GM18508 (cell line): ENCODE data around the gene MVB12A.

Experiments used
- ATAC-seq: cut with Tn5 transposase; IDR thresholded peaks from one replicate; pipeline ENCODE4 v1.9.1; 2021; ENCODE audit warnings: moderate number of reproducible peaks; ENCODE audit not compliant: insufficient read depth, unreplicated experiment

MVB12A gene

GRCh38 chr19:17404621-17405249 is 15.1 kb upstream of the MVB12A start:
- ATAC-seq = peak; percentile 3

- ATAC-seq = peak; percentile 62
These were observed 14.4 kb upstream of the MVB12A start, which contains the start of gene BST2 for GRCh38 chr19:17405250-17406045. Gene BST2, minus strand, starts transcription at chr19:17405630. Its CDS starts 55 bp downstream, at chr19:17405575.

DNA sequence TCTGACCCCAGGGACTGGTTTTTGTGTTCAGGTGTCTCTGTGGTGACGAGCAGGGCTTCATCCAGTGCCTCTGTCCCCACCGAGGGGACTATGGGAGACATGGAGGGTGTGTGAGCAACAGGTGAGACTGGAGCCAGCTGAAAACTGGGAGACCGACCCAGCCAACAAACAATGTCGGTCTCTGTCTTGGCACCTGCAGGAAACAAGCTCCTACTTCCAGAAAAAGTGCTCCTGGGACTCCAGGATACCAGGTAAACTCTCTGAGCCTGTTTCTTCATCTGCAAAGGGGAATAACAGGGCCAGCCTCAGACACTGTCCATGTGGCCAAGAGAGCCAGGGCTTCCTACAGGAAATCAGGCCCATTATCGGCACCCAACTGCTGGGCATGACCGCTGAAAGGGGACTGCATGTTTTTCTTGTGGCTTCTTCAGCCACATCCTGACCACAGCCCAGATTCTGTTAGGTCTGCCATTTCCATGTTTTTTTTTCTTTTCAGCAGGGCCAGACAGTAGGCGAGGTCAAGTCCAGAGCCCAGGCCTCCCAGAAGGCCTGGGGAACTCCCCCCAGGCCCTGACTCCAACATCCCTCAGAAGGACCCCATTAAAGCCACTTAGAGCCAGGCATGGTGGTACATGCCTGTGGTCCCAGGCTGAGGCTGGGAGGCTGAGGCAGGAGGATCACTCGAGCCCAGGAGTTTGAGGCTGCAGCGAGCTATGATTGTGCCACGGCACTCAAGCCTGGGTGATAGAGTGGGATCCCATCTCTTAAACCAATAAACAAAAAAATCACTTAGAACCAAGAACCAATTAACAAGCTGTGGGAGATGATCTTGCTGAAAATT is 13.6 kb upstream of the MVB12A start:
- no peak for ATAC-seq

DNA sequence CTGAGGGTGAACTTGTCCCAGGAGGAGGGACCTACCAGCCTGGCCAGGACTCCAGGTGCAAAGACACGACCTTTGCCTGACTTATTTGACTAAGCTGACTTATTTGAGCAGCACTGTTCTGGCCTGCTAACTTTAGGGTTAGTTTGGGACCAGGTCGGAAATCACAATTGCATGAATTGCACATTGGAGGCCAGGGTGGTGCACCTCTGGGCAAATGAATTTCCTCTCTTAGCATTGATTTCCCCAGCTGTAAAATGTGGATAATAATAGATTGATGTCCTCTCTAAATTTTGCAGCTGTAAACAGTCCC is 13.0 kb upstream of the MVB12A start:
- ATAC-seq = no peak

- no peak for ATAC-seq
These were observed 9.9 kb upstream of the MVB12A start for GRCh38 chr19:17409990-17410389.

- ATAC-seq = no peak
These were observed 8.0 kb upstream of the MVB12A start for GRCh38 chr19:17411801-17412200.

DNA sequence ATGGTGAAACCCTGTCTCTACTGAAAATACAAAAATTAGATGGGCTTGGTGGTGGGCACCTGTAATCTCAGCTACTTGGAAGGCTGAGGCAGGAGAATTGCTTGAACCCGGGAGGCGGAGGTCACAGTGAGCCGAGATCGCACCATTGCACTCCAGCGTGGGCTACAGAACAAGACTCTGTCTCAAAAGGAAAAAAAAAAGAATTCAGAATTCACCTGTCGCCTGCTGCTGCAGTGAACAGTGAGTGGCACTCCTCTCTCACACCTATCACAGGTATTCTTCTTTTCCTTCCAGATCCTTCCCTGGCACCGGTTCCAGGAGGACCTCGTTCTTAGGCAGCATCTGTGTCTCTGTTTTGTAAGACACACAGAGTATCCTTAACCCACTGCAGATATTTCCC is 5.8 kb upstream of the MVB12A start:
- no peak for ATAC-seq

GRCh38 chr19:17415121-17415520 is 4.7 kb upstream of the MVB12A start:
- no peak for ATAC-seq

GRCh38 chr19:17418710-17419109 is 1.1 kb upstream of the MVB12A start:
- no peak for ATAC-seq

DNA sequence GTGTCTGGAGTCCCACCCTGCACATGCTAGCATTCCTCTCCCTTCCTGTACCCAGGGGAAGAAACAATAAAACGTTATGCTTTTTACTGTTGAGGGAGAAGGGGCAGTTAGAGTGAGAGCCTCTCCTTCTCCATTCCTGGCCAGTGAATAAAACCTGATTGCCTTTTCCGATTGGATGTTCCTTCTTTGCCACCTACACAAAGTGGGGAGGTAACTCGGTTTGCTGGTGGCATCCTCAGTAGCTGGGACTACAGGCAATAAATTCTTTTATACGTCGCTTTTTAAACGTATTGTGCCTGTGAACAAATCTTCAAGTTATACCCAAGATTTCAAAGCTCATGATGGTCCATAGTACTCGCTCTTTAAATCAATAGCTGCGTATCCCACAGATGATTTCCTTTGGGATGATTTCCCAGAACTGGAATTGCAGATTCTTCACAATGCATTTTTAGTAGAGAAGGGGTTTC is 660 bp upstream of the MVB12A start:
- no peak for ATAC-seq

DNA sequence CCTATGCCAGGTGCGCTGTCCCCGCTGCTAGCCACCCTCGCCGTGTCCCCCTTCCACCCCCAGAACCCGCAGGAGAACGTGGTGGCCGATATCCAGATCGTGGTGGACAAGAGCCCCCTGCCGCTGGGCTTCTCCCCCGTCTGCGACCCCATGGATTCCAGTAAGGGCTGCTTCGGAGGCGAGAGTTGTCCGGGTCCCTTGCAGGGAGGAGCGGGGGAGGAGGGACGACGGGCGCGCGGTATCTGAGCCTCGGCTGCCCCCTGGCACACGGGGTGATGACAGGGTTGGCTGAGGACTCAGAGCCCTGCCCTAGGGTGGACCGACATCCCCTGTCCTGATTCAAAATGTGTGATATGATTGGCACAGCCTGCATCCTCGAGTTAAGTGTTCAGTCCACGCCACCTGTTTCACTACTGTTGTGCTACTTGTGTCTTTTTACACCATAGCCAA is 653 bp downstream of the MVB12A start:
- no peak for ATAC-seq

DNA sequence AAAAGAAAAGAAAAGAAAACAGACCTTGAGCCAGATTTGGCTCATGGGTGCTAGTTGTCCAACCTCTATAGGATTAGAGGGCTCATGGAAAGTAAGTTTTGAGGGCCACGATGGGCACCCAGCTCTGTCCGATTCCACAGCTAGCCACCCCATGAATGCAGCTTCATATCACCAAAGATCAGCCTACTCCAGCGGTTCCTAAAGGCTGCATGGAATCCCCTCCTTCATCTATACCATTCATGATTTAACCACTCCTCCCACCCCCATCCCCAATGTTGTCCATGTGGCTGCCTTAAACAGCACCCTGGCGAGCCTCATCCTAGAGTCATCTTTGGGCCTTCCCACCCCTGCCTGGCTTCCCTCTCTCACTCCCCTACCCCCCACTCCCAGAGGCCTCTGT is 2.1 kb downstream of the MVB12A start:
- ATAC-seq = no peak

- no peak for ATAC-seq
These were observed 3.8 kb downstream of the MVB12A start for GRCh38 chr19:17423429-17424208.

GRCh38 chr19:17424743-17425365 is 5.0 kb downstream of the MVB12A start:
- no peak for ATAC-seq

GRCh38 chr19:17429641-17430113 is 9.8 kb downstream of the MVB12A start:
- ATAC-seq = no peak

- ATAC-seq = no peak
These were observed 11.6 kb downstream of the MVB12A start for GRCh38 chr19:17431417-17431816.

GRCh38 chr19:17435218-17435617 is 15.4 kb downstream of the MVB12A start:
- ATAC-seq = no peak

DNA sequence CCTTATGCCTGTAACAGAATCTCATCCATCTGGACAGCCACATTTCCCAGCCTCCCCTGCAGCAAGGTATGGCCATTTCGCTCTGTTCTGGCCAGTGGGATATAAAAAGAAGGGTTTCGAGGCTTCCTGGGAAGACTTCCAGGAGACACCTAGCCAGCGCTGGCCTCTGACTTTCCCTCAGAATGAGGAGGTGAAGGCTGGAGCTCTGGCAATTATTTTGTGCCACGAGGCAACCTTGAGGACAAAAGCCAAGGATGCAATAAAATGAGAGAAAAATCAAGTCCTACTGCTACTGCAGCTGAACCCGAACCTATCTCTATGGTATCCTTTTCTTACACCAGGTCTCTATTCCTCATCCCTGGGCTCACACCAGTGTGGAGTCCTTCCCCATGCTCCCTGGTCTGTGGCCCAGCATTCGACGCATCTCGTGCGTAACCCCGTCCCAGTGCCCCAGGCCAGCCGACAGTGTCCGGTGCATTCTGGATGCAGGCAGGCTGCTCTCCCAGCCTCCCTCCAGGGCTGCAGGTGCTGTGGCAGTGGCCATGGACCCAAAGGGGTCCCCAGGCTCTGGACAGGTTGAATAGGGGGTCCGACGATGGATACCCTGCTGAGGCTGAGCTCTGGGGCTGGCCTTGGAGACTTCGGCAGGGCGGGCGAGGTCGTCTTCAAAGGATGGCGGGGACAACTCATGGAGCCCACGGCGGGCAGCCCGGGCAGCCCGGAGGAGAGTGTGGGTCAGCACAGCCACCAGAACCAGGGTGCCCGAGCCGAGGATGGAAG is 16.4 kb downstream of the MVB12A start:
- no peak for ATAC-seq

- ATAC-seq = no peak
These were observed 17.0 kb downstream of the MVB12A start for GRCh38 chr19:17436874-17437267.
